SK-N-SH (cell line): Measurements from ENCODE around the gene CAMK2B. TPM values are rescaled to one million over a fixed set of nuclear protein-coding genes. Genes with fewer than 3 reads are reported as not detected.

ENCODE experiments used
- CTCF ChIA-PET: fragments of 300-600, 350-600 bp; formaldehyde crosslinking; extraction: SDS; loops from one replicate; lab custom pipeline; 2021; lab: Yijun Ruan, JAX
- POLR2A ChIA-PET: fragments of 350-600 bp; sonication (Branson Sonifier 250); formaldehyde crosslinking; extraction: SDS; loops from one replicate; lab custom pipeline; 2020; ENCODE audit warnings: antibody characterized with exemption, inconsistent platforms; lab: Yijun Ruan, JAX
- DNase-seq: peaks from one replicate; pipeline ENCODE4 v3.0.0; 2012
- H2AFZ ChIP-seq: fragments of 200-600 bp; sonication (generic); 2 replicates; pipeline ENCODE4 v1.8.1; 2016; ENCODE audit warnings: antibody characterized with exemption, mild to moderate bottlenecking, low read depth
- H3F3A ChIP-seq: fragments of 200-600 bp; sonication (generic); replicated peaks from 2 replicates; pipeline ENCODE3; 2016; ENCODE audit warnings: antibody characterized with exemption, mild to moderate bottlenecking; ENCODE audit not compliant: insufficient read depth
- H3K27ac ChIP-seq, 2 experiments: fragments of 200-500 bp in 1 of 2; fragments of 200-600 bp in 1 of 2; sonication (Bioruptor generic) in 1 of 2; sonication (generic), shearing (Covaris generic) in 1 of 2; 2 replicates each; pipeline versions ENCODE4 v1.5.1 to v1.6.1; 2014 to 2016; ENCODE audit warnings: low read depth in 2 of 2, inconsistent platforms in 1 of 2, low read length in 1 of 2, mild to moderate bottlenecking in 1 of 2, mixed read lengths in 1 of 2
- H3K27me3 ChIP-seq: fragments of 200-600 bp; sonication (generic), shearing (Covaris generic); 2 replicates; pipeline ENCODE4 v1.6.1; 2016; ENCODE audit warnings: mixed run types; ENCODE audit not compliant: insufficient read depth
- H3K36me3 ChIP-seq, 2 experiments: fragments of 200-500 bp in 1 of 2; fragments of 200-600 bp in 1 of 2; sonication (Bioruptor generic) in 1 of 2; sonication (generic) in 1 of 2; replicated peaks in 1 of 2; 2 replicates each; pipeline versions ENCODE3 to v1.5.1; 2014 to 2016; ENCODE audit warnings: low read length in 1 of 2, mild to moderate bottlenecking in 1 of 2; ENCODE audit not compliant: insufficient read depth in 2 of 2, control insufficient read depth in 1 of 2
- H3K4me1 ChIP-seq, 2 experiments: fragments of 200-500 bp in 1 of 2; fragments of 200-600 bp in 1 of 2; sonication (Bioruptor generic) in 1 of 2; sonication (generic), shearing (Covaris generic) in 1 of 2; 2 replicates each; pipeline versions ENCODE4 v1.5.1 to v1.6.1; 2014 to 2016; ENCODE audit warnings: low read depth in 1 of 2, low read length in 1 of 2, mixed run types in 1 of 2; ENCODE audit not compliant: insufficient read depth in 2 of 2, control insufficient read depth in 1 of 2
- H3K4me2 ChIP-seq: fragments of 200-600 bp; sonication (generic), shearing (Covaris generic); 2 replicates; pipeline ENCODE4 v1.6.1; 2017; ENCODE audit warnings: mixed run types
- H3K4me3 ChIP-seq, 2 experiments: fragments of 200-500 bp in 1 of 2; fragments of 200-600 bp in 1 of 2; sonication (Bioruptor generic) in 1 of 2; sonication (generic), shearing (Covaris generic) in 1 of 2; 2 replicates each; pipeline versions ENCODE4 v1.5.1 to v1.8.1; 2014 to 2016; ENCODE audit warnings: low read depth in 2 of 2, inconsistent platforms in 1 of 2, low read length in 1 of 2, mild to moderate bottlenecking in 1 of 2, mixed read lengths in 1 of 2, moderate library complexity in 1 of 2
- H3K79me2 ChIP-seq: fragments of 200-600 bp; sonication (generic); 2 replicates; pipeline ENCODE4 v1.8.1; 2017; ENCODE audit warnings: mild to moderate bottlenecking; ENCODE audit not compliant: insufficient read depth
- H3K9ac ChIP-seq: fragments of 200-600 bp; sonication (generic); 2 replicates; pipeline ENCODE4 v1.6.1; 2017; ENCODE audit warnings: mixed run types
- H3K9me2 ChIP-seq: fragments of 200-600 bp; sonication (generic); 2 replicates; pipeline ENCODE4 v1.6.1; 2017; ENCODE audit warnings: mixed run types
- H3K9me3 ChIP-seq: fragments of 200-600 bp; sonication (generic); 2 replicates; pipeline ENCODE4 v1.6.1; 2017; ENCODE audit warnings: mixed run types, mild to moderate bottlenecking, moderate library complexity
- H4K20me1 ChIP-seq: fragments of 200-600 bp; sonication (generic); 2 replicates; pipeline ENCODE4 v1.6.1; 2017; ENCODE audit warnings: mild to moderate bottlenecking, mixed run types; ENCODE audit not compliant: insufficient read depth
- CHD2 ChIP-seq: fragments of 150-350 bp; IDR thresholded peaks from 2 replicates; pipeline ENCODE4 v1.6.1; 2018; ENCODE audit warnings: low read length; ENCODE audit not compliant: partially characterized antibody
- FOXM1 ChIP-seq: IDR thresholded peaks from 2 replicates; pipeline ENCODE4 v1.4.0; 2012; ENCODE audit warnings: low read depth, mild to moderate bottlenecking
- GATA2 ChIP-seq: sonication (generic); formaldehyde crosslinking; IDR thresholded peaks from 2 replicates; pipeline ENCODE4 v1.5.0; 2020; ENCODE audit warnings: mild to moderate bottlenecking, missing genetic modification reagents
- JUND ChIP-seq: IDR thresholded peaks from 2 replicates; pipeline ENCODE4 v1.4.0; 2012
- MXI1 ChIP-seq: IDR thresholded peaks from 2 replicates; pipeline ENCODE4 v1.6.1; 2012; ENCODE audit warnings: mild to moderate bottlenecking, low read depth, low read length, improper control_type of control experiment
- RFX5 ChIP-seq: IDR thresholded peaks from 2 replicates; pipeline ENCODE4 v1.6.1; 2012; ENCODE audit warnings: mild to moderate bottlenecking, improper control_type of control experiment, low read length
- RXRA ChIP-seq: IDR thresholded peaks from 2 replicates; pipeline ENCODE4 v1.4.0; 2012; ENCODE audit warnings: low read depth, mild to moderate bottlenecking, borderline replicate concordance
- SIN3A ChIP-seq: IDR thresholded peaks from 2 replicates; pipeline ENCODE4 v1.6.1; 2012; ENCODE audit warnings: low read depth, mild to moderate bottlenecking, low read length, moderate library complexity, borderline replicate concordance
- TEAD4 ChIP-seq: IDR thresholded peaks from 2 replicates; pipeline ENCODE4 v1.4.0; 2012; ENCODE audit warnings: mild to moderate bottlenecking, borderline replicate concordance; ENCODE audit not compliant: insufficient read depth
- WGBS: methylation state at CpG from one replicate; pipeline ENCODE4 v1.1.6; 2017; ENCODE audit warnings: low lambda C conversion rate; 5-methylcytosine and 5-hydroxymethylcytosine counted together
- polyA plus RNA-seq, 3 experiments: library from polyadenylated mRNA; depleted of rRNA; stranded (reverse); fragments of >200 nt; gene quantifications; 2 replicates each; pipeline ENCODE4 v1.2.3, GENCODE V29; 2012
- TF ChIP-seq, protein P1 (sequence below): IDR thresholded peaks from 2 replicates; pipeline ENCODE4 v1.6.1; 2012; ENCODE audit warnings: mild to moderate bottlenecking, low read depth, low read length, moderate library complexity
- TF ChIP-seq, protein P2 (sequence below): fragments of 150-350 bp; IDR thresholded peaks from 2 replicates; pipeline ENCODE4 v1.6.1; 2017; ENCODE audit warnings: antibody characterized with exemption, low read length, low read depth, borderline replicate concordance
- TF ChIP-seq, protein P3 (sequence below): IDR thresholded peaks from 2 replicates; pipeline ENCODE4; 2012

The CAMK2B gene
- polyA plus RNA-seq, 1 of the 3 experiments (the other 2 are of a cell fraction): 0.20 TPM

DNA sequence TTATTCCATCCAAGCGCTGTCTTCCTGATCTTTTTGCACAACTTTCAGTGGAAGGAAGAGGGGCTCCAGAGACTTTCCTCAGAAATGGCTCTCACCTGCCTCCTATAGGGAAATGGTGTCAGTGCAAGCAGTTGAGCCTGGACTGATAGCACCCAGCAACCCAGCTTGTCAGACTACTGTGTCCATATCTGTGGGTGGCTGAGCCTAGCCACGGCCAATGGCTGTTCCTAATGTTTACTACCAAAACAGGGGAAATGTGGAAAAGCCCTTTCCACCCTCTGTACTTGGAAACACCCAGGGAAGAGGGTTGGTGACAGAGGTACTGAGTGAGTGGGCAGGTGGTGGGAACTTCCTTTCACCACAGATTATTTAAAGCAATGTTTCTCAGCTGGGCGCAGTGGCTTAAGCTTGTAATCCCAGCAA lies 128.9 kb downstream of the CAMK2B start (continued):
- TF ChIP-seq, protein P1, sequence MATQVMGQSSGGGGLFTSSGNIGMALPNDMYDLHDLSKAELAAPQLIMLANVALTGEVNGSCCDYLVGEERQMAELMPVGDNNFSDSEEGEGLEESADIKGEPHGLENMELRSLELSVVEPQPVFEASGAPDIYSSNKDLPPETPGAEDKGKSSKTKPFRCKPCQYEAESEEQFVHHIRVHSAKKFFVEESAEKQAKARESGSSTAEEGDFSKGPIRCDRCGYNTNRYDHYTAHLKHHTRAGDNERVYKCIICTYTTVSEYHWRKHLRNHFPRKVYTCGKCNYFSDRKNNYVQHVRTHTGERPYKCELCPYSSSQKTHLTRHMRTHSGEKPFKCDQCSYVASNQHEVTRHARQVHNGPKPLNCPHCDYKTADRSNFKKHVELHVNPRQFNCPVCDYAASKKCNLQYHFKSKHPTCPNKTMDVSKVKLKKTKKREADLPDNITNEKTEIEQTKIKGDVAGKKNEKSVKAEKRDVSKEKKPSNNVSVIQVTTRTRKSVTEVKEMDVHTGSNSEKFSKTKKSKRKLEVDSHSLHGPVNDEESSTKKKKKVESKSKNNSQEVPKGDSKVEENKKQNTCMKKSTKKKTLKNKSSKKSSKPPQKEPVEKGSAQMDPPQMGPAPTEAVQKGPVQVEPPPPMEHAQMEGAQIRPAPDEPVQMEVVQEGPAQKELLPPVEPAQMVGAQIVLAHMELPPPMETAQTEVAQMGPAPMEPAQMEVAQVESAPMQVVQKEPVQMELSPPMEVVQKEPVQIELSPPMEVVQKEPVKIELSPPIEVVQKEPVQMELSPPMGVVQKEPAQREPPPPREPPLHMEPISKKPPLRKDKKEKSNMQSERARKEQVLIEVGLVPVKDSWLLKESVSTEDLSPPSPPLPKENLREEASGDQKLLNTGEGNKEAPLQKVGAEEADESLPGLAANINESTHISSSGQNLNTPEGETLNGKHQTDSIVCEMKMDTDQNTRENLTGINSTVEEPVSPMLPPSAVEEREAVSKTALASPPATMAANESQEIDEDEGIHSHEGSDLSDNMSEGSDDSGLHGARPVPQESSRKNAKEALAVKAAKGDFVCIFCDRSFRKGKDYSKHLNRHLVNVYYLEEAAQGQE: no peak
- TF ChIP-seq, protein P2, sequence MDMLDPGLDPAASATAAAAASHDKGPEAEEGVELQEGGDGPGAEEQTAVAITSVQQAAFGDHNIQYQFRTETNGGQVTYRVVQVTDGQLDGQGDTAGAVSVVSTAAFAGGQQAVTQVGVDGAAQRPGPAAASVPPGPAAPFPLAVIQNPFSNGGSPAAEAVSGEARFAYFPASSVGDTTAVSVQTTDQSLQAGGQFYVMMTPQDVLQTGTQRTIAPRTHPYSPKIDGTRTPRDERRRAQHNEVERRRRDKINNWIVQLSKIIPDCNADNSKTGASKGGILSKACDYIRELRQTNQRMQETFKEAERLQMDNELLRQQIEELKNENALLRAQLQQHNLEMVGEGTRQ: no peak
- TF ChIP-seq JUND: no peak

DNA sequence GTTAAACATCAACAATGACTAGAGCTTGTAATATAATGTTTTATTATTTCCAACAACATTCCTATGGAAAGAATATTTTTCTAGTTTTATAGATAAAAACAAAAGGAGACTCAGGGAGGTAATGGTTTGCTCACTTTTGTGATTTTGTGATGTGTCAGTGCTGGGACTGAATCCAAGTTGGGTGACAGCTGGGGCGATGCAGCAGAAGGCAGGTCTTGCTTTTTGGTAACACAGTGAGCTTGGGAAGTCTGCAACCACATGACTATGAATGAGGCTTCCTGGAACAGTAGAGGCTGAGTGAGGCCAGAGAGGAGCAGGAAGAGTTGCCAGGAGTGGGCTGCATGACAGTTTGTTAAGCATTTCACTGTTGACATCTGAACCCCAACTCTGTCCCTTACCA lies 129.5 kb downstream of the CAMK2B start:
- peak overlapping the region; percentile 26; the same call in 1 of the 2 replicates for H2AFZ ChIP-seq
- H4K20me1 ChIP-seq: no peaks in the 10 kb centered on the region
- TF ChIP-seq RFX5 (no peak; the same call in 1 of the 2 replicates), SIN3A (no peak), MXI1 (no peak), TEAD4 (no peak), GATA2 (no peak), FOXM1 (no peak), JUND (no peak), CHD2 (no peak), RXRA (no peak)
- TF ChIP-seq, protein P3, sequence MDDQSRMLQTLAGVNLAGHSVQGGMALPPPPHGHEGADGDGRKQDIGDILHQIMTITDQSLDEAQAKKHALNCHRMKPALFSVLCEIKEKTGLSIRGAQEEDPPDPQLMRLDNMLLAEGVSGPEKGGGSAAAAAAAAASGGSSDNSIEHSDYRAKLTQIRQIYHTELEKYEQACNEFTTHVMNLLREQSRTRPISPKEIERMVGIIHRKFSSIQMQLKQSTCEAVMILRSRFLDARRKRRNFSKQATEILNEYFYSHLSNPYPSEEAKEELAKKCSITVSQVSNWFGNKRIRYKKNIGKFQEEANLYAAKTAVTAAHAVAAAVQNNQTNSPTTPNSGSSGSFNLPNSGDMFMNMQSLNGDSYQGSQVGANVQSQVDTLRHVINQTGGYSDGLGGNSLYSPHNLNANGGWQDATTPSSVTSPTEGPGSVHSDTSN: no peak
- TF ChIP-seq, all 33 proteins: peak for 0
- DNase-seq: no peak
- Histone ChIP-seq H3K36me3 (no peaks in the 10 kb centered on the region), H3K27ac (no peak overlapping the region), H3K4me1 (no peaks in the 10 kb centered on the region), H3K4me2 (no peak overlapping the region), H3K79me2 (peaks cover 2% of the 10 kb centered on the region; the same call in 1 of the 2 replicates), H3K9me3 (no peaks in the 10 kb centered on the region), H3K9me2 (no peaks in the 10 kb centered on the region), H3K4me3 (no peak overlapping the region), H3F3A (peaks cover 8% of the 10 kb centered on the region), H3K27me3 (peaks cover 6% of the 10 kb centered on the region; the same call in 1 of the 2 replicates), H3K9ac (no peak overlapping the region)
- 9% methylated on average over 1 of the region's 1 CpG for WGBS
- ChIA-PET POLR2A (interaction anchor here (0.6 to 1.6 kb wide), 5 partner anchors 22 to 128 kb away, joined by 3 to 5 read pairs (median 3); partner anchors contain the start of gene POLD2), CTCF (interaction anchor here (0.6 to 4.6 kb wide), 34 partner anchors 9 to 365 kb away, joined by 3 to 68 read pairs (median 6); partner anchors contain the start of genes DBNL and PGAM2)
